GM19043 (cell line): ENCODE data around the gene SHROOM3.

ENCODE experiments used
- ATAC-seq: cut with Tn5 transposase; IDR thresholded peaks from one replicate; pipeline ENCODE4 v1.9.1; 2021; ENCODE audit warnings: low read depth; ENCODE audit not compliant: unreplicated experiment

Gene SHROOM3

GRCh38 chr4:76758290-76758882 is 323.4 kb downstream of the SHROOM3 start:
- ATAC-seq: no peak

- no peak for ATAC-seq
These were observed 324.0 kb downstream of the SHROOM3 start for GRCh38 chr4:76758996-76759395.

- no peak for ATAC-seq
These were observed 325.2 kb downstream of the SHROOM3 start for GRCh38 chr4:76760193-76760592.

- no peak for ATAC-seq
These were observed 327.4 kb downstream of the SHROOM3 start for GRCh38 chr4:76762137-76763130.

- ATAC-seq: no peak
These were observed 329.2 kb downstream of the SHROOM3 start for GRCh38 chr4:76764251-76764650.

GRCh38 chr4:76765473-76766183 is 330.6 kb downstream of the SHROOM3 start:
- ATAC-seq: no peak

GRCh38 chr4:76767983-76768382 is 333.0 kb downstream of the SHROOM3 start:
- ATAC-seq: no peak

GRCh38 chr4:76772498-76773106 is 337.6 kb downstream of the SHROOM3 start:
- ATAC-seq: no peak

- ATAC-seq: no peak
These were observed 338.7 kb downstream of the SHROOM3 start for GRCh38 chr4:76773766-76774165.

GRCh38 chr4:76779740-76780459 is 344.9 kb downstream of the SHROOM3 start:
- no peak for ATAC-seq

- ATAC-seq: no peak
These were observed 346.0 kb downstream of the SHROOM3 start for GRCh38 chr4:76780781-76781697.

- no peak for ATAC-seq
These were observed 346.9 kb downstream of the SHROOM3 start for GRCh38 chr4:76781698-76782595.

- no peak for ATAC-seq
These were observed 347.8 kb downstream of the SHROOM3 start for GRCh38 chr4:76782837-76783236.

GRCh38 chr4:76783836-76784235 is 348.8 kb downstream of the SHROOM3 start:
- no peak for ATAC-seq

- ATAC-seq: no peak
These were observed 349.2 kb downstream of the SHROOM3 start for GRCh38 chr4:76784237-76784636.

- ATAC-seq: no peak
These were observed 352.9 kb downstream of the SHROOM3 start for GRCh38 chr4:76787898-76788297.

- ATAC-seq: no peak
These were observed 355.3 kb downstream of the SHROOM3 start for GRCh38 chr4:76790377-76790776.

- ATAC-seq: no peak
These were observed 356.4 kb downstream of the SHROOM3 start for GRCh38 chr4:76791479-76791878.
